Stimulated activated CD4-positive, alpha-beta T cell treated with anti-CD3 and anti-CD28 coated beads, TNF-alpha, amount 100 ng/mL, for 4 hours (primary cell): Measurements from ENCODE around the gene ACP3.
"Not testable (repeated sequence)": the region's sequence is repeated elsewhere in the genome, so short reads cannot be mapped to it uniquely, and the experiment has no call there.

Experiments used
- DNase-seq, 3 experiments: peaks; one replicate each; pipeline ENCODE4 v3.0.0-alpha.2; 2020; ENCODE audit warnings: low read depth in 3 of 3

The ACP3 gene

GRCh38 chr3:132360717-132361116 lies 43.5 kb downstream of the ACP3 start:
- no peak for DNase-seq

DNA sequence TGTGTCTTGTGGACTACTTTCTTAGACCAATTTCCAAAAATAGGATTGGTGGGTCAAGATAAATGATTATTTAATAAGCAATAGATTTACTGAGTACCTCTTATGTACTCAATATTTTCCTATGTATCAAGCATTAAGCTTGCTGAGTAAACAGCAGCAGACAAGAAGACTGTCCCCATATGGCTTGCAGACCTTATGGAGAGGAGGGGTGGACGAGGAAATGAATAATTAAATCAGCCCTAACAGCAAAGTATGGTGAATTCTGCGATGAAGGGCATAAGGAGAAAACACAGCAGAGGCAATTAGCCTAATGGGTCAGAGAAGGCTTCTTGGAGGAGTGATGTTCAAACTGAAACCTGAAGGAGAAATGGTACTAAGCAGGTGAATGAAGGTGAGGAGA lies 45.1 kb downstream of the ACP3 start:
- DNase-seq = no peak

DNA sequence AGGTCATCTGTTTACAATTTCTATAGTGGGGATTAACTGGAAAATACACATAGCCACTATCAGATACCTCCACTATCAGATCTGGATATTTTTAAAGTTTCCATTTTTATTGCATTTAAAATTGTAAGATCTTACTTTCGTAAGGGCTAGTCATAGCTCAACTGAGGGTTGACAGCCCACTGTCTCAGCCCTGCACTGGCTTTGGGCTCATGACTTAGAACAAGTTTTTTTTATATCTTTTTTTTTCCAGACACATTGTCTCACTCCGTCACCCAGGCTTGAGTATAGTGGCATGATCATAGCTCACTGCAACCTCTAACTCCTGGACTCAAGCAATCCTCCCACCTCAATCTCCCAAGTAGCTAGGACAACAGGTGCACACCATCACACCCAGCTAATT lies 51.3 kb downstream of the ACP3 start:
- DNase-seq = no peak

DNA sequence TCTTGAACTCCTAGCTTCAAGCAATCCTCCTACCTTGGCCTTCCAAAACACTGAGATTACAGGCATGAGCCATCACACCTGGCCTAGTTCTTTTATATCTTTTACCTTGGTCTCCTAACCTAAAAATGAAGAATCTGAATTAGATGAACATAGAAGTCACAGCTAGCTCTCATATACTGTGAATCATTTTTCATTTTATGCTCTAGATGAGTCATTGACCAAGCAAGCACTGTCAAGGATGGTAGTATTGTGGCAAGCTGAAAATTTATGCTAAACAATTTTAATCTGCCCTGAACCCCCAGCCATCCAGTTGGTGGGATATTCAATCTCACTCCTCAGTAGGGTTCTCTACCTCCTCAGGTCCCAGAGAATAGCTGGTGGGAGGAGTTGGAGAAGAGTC lies 51.8 kb downstream of the ACP3 start:
- DNase-seq = no peak

DNA sequence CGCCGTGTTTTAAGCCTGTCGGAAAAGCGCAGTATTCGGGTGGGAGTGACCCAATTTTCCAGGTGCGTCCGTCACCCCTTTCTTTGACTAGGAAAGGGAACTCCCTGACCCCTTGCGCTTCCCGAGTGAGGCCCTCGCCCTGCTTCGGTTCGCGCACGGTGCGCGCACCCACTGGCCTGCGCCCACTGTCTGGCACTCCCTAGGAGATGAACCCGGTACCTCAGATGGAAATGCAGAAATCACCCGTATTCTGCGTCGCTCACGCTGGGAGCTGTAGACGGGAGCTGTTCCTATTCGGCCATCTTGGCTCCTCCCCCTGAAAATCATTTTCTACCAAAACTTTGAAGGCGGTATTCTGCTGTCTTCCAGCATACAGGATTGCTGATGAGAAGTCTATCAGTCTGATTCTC lies 59.7 kb downstream of the ACP3 start:
- DNase-seq = not testable (repeated sequence)

DNA sequence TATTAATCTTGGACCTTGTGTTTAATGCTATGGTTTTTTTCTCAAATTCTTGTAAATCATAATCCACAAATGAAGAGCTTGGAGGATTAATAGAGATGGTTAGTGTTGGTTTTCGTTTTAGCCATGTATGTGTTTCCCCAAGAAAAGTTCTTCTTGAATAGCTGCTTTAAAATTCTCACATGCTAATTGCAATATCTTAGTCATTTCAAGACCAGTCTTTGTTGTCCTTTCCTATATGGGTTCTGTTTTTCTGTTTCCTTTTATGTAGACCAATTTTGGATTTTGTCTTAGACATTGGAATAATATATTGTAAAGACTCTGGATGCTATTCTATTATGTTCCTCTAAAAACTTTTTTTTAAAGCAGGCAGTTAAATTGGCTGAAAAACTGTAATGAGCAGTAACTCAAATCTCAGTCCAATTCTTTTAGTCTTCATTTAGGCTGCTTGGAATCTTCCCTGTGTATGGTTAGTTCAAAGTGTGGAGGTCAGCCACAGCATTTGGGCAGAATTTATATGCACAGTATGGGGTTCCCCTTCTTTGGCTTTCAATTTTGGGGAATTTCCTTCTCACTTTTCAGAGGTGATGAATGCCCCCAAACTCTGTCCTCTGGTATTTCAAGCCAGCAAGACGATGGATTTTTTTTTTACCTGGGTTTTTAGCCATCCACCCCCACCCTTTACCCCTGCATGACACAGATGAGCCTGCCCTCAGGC lies 61.0 kb downstream of the ACP3 start:
- DNase-seq = no peak

- no peak for DNase-seq
Measured at GRCh38 chr3:132378846-132379245, 61.6 kb downstream of the ACP3 start.

DNA sequence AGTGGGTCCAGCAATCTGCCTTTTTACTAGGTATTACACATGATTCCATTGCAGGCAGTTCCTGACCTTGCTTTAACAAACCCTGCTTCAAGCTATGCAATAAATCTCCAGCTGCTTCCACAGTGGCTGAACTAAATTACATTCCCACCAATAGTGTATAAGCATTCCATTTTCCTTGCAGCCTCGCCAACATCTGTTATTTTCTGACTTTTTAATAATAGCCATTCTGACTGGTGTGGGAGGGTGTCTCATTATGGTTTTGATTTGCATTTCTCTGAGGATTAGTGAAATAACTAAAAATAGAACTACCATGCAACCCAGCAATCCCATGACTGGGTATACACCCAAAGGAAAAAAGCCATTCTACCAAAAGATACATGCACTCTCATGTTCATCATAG lies 63.7 kb downstream of the ACP3 start:
- no peak for DNase-seq

DNA sequence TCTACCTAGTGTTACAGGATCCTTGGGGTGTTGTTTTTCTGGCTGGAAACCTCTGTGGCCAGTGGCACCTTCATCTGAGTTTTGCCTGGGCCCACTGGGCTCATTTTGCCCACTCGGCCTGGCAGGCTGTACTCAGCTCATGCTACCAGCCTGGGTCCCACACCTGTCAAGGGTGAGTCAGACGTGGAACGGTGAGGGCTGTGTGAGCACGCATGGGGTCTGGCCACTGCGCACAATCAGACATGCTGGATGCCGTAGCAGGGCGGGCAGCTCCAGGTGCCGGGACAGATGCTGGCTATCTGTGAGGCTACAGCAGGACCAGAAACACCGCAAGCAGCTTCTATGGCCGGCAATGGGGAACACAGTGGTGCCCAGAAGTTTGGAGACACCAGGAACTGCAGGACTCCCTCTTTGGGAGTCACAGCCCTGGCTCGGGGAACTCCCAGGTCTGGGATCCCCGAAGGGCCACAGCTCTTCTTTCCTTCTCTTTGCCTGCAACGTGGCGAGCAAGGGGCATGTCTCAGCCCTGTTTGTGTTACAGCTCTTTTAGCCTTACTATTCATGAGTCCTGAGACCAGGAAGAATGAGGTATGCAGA lies 64.2 kb downstream of the ACP3 start:
- DNase-seq = no peak

GRCh38 chr3:132382267-132382666 lies 65.1 kb downstream of the ACP3 start:
- DNase-seq = no peak

GRCh38 chr3:132382688-132383194 lies 65.5 kb downstream of the ACP3 start:
- DNase-seq = no peak

- DNase-seq = no peak
Measured at GRCh38 chr3:132386259-132386658, 69.1 kb downstream of the ACP3 start.

GRCh38 chr3:132392675-132393074 lies 75.5 kb downstream of the ACP3 start:
- not testable (repeated sequence) for DNase-seq

GRCh38 chr3:132394320-132394719 lies 77.1 kb downstream of the ACP3 start:
- DNase-seq = no peak

- DNase-seq = no peak
Measured at GRCh38 chr3:132395126-132395525, 77.9 kb downstream of the ACP3 start.

- DNase-seq = no peak
Measured at GRCh38 chr3:132396255-132396654, 79.0 kb downstream of the ACP3 start.

GRCh38 chr3:132396776-132397175 lies 79.6 kb downstream of the ACP3 start:
- not testable (repeated sequence) for DNase-seq

- DNase-seq = no peak
Measured at GRCh38 chr3:132399054-132399929, 82.1 kb downstream of the ACP3 start.

GRCh38 chr3:132401255-132401654 lies 84.0 kb downstream of the ACP3 start:
- no peak for DNase-seq

DNA sequence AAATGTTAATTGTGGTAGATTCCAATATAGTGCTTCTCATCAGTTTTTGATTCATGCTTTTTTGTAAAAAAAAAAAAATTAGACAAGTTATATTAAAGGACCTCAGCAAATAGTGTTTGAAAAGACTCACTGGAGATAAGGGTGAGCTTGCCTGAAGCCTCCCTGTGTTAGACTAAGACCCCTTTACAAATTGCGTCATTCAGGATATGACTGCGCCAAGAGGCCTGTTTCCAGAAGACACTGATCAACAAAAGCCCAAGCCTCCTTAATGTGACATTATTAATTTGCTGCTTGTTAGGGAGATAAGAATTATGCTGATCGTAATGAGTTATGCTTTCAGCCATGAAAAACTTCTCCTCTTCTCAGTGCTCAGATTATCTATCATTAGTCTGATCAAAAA lies 87.1 kb downstream of the ACP3 start:
- DNase-seq = no peak

- no peak for DNase-seq
Measured at GRCh38 chr3:132405188-132405587, 88.0 kb downstream of the ACP3 start.

DNA sequence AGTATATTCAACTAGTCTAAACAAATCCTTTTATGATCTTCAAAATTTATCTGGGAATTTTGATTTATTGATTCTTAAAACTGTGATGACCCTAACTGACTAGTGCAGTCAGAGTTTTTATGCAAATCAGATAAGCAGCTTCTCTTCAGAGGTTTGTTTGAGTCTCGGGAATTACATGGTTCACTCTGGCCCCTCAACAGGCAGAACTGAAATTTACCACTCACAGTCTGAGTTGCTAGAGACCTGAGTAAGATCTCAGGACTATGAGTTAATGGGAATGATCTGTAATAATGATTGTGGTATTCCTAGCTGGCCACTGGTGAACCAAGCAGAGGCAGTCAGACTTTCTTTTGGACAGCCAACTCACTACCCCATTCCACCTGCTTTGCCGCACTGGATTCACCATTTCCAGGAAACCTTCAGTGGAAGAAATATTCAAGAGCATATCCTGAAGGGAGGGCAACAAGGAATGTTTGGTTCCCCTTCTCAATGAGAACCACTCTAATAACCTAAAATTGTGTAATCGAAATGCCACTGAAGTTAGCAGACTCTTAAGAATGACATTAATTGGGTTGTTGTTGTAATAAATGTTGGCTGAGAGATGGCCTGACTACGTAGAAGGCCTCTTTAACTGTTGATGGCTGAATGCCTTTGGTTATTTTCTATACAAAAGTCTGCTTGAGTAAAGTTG lies 88.5 kb downstream of the ACP3 start:
- DNase-seq = no peak
